ENCODE measurements around the gene HSD3B1. TPM values are rescaled to one million over a fixed set of nuclear protein-coding genes. Genes with fewer than 3 reads are reported as not detected.

Gene HSD3B1
- total RNA-seq, 2 experiments from 2014 or later: not detected

- no peaks in the 10 kb centered on the region for H3K9me3 Mint-ChIP-seq
- H3K4me1 ChIP-seq (ENCODE audit: insufficient read depth, low read length): no peaks in the 10 kb centered on the region
- DNase-seq (no peak), ATAC-seq (ENCODE audit: poor library complexity) (no peak)
- TF ChIP-seq CTCF (IDR thresholded peaks at IDR 0.05): no peak
- no peak overlapping the region for H3K27ac Mint-ChIP-seq
- H3K4me1 Mint-ChIP-seq (ENCODE audit: low read depth): no peaks in the 10 kb centered on the region
- H3K9me3 ChIP-seq (ENCODE audit: control insufficient read depth in 1 of 2, insufficient read depth in 1 of 2, low read length in 2 of 2): no peaks in the 10 kb centered on the region
- no peaks in the 10 kb centered on the region for H3K36me3 Mint-ChIP-seq (ENCODE audit: low read depth)
- CTCF ChIA-PET: no interaction called here
- POLR2A ChIA-PET: no interaction called here
- no peak overlapping the region for H3K4me3 Mint-ChIP-seq
- no peak overlapping the region for H3K4me3 ChIP-seq (ENCODE audit: low read length)
- H3K36me3 ChIP-seq (ENCODE audit: insufficient read depth, low read length): no peaks in the 10 kb centered on the region
- intact Hi-C loops (cut with DNase I, micrococcal nuclease): no loop called here
- peaks cover 25% of the 10 kb centered on the region for H3K27me3 Mint-ChIP-seq
- no peak overlapping the region for H3K27ac ChIP-seq (ENCODE audit: low read depth in 1 of 2, low read length in 2 of 2)
- no peaks in the 10 kb centered on the region for H3K27me3 ChIP-seq (ENCODE audit: control insufficient read depth in 1 of 2, insufficient read depth in 2 of 2, low read length in 2 of 2)
Measured at GRCh38 chr1:119544165-119544762, 37.3 kb downstream of the HSD3B1 start.

- Histone ChIP-seq H3K4me1 (ENCODE audit: insufficient read depth, low read length) (no peaks in the 10 kb centered on the region), H3K4me3 (ENCODE audit: low read length) (no peak overlapping the region), H3K27me3 (ENCODE audit: control insufficient read depth in 1 of 2, insufficient read depth in 2 of 2, low read length in 2 of 2) (no peaks in the 10 kb centered on the region), H3K36me3 (ENCODE audit: insufficient read depth, low read length) (no peaks in the 10 kb centered on the region), H3K9me3 (ENCODE audit: control insufficient read depth in 1 of 2, insufficient read depth in 1 of 2, low read length in 2 of 2) (no peaks in the 10 kb centered on the region), H3K27ac (ENCODE audit: low read depth in 1 of 2, low read length in 2 of 2) (no peak overlapping the region)
- no peaks in the 10 kb centered on the region for H3K4me1 Mint-ChIP-seq (ENCODE audit: low read depth)
- ChIA-PET POLR2A (no interaction called here), CTCF (no interaction called here)
- H3K4me3 Mint-ChIP-seq: no peak overlapping the region
- ATAC-seq (ENCODE audit: poor library complexity) (no peak), DNase-seq (no peak)
- no peaks in the 10 kb centered on the region for H3K9me3 Mint-ChIP-seq
- H3K27ac Mint-ChIP-seq: no peak overlapping the region
- H3K27me3 Mint-ChIP-seq: peaks cover 21% of the 10 kb centered on the region
- intact Hi-C loops (cut with DNase I, micrococcal nuclease): no loop called here
- TF ChIP-seq CTCF (IDR thresholded peaks at IDR 0.05): no peak
- H3K36me3 Mint-ChIP-seq (ENCODE audit: low read depth): no peaks in the 10 kb centered on the region
Measured at GRCh38 chr1:119546641-119547040, 39.6 kb downstream of the HSD3B1 start.

GRCh38 chr1:119547306-119547705 lies 40.3 kb downstream of the HSD3B1 start:
- POLR2A ChIA-PET: no interaction called here

More at GRCh38 chr1:119547306-119547705, 40.3 kb downstream of the HSD3B1 start:
- Mint-ChIP-seq H3K36me3 (ENCODE audit: low read depth) (no peaks in the 10 kb centered on the region), H3K4me3 (no peak overlapping the region), H3K27me3 (peaks cover 20% of the 10 kb centered on the region), H3K4me1 (ENCODE audit: low read depth) (no peaks in the 10 kb centered on the region), H3K9me3 (no peaks in the 10 kb centered on the region), H3K27ac (no peak overlapping the region)
- Histone ChIP-seq H3K9me3 (ENCODE audit: control insufficient read depth in 1 of 2, insufficient read depth in 1 of 2, low read length in 2 of 2) (no peaks in the 10 kb centered on the region), H3K27me3 (ENCODE audit: control insufficient read depth in 1 of 2, insufficient read depth in 2 of 2, low read length in 2 of 2) (no peaks in the 10 kb centered on the region), H3K4me3 (ENCODE audit: low read length) (no peak overlapping the region), H3K4me1 (ENCODE audit: insufficient read depth, low read length) (no peaks in the 10 kb centered on the region), H3K27ac (ENCODE audit: low read depth in 1 of 2, low read length in 2 of 2) (no peak overlapping the region), H3K36me3 (ENCODE audit: insufficient read depth, low read length) (no peaks in the 10 kb centered on the region)
- no peak for TF ChIP-seq CTCF (IDR thresholded peaks at IDR 0.05)
- CTCF ChIA-PET: no interaction called here
- intact Hi-C loops (cut with DNase I, micrococcal nuclease): no loop called here
- ATAC-seq (ENCODE audit: poor library complexity) (no peak), DNase-seq (no peak)
